HepG2 (cell line): Measurements from ENCODE around the gene GADD45GIP1. TPM values are rescaled to one million over a fixed set of nuclear protein-coding genes. Genes with fewer than 3 reads are reported as not detected.
A peak's percentile ranks its signal among the peaks of the same experiment; 100 is the strongest.

Experiments
- BORCS8-MEF2B ChIP-seq: sonication (generic); formaldehyde crosslinking; IDR thresholded peaks from 2 replicates; pipeline ENCODE4 v1.8.0; 2022; ENCODE audit warnings: mild to moderate bottlenecking, missing genetic modification reagents
- BRD4 ChIP-seq: sonication (generic); formaldehyde crosslinking; IDR thresholded peaks from 2 replicates; pipeline ENCODE4 v1.4.0; 2020; ENCODE audit warnings: missing genetic modification reagents
- CENPX ChIP-seq: sonication (generic); formaldehyde crosslinking; IDR thresholded peaks from 2 replicates; pipeline ENCODE4 v1.9.0; 2021; ENCODE audit warnings: mild to moderate bottlenecking, missing genetic modification reagents, moderate library complexity
- FOSL1 ChIP-seq: sonication (generic); formaldehyde crosslinking; IDR thresholded peaks from 2 replicates; pipeline ENCODE4 v1.9.0; 2021; ENCODE audit warnings: missing genetic modification reagents, borderline replicate concordance
- HOXA3 ChIP-seq: sonication (generic); formaldehyde crosslinking; IDR thresholded peaks from 2 replicates; pipeline ENCODE4 v1.5.0; 2020; ENCODE audit warnings: missing genetic modification reagents
- MLX ChIP-seq: IDR thresholded peaks from 2 replicates; pipeline ENCODE4 v1.6.1; 2016
- SOX5 ChIP-seq: IDR thresholded peaks from 2 replicates; pipeline ENCODE4 v1.6.1; 2016; ENCODE audit warnings: borderline replicate concordance
- SP5 ChIP-seq: IDR thresholded peaks from 2 replicates; pipeline ENCODE4 v1.6.1; 2016; ENCODE audit warnings: low read depth, borderline replicate concordance
- ZBED4 ChIP-seq: sonication (generic); formaldehyde crosslinking; IDR thresholded peaks from 2 replicates; pipeline ENCODE4 v1.4.0; 2020; ENCODE audit warnings: missing genetic modification reagents, borderline replicate concordance
- ZNF256 ChIP-seq: sonication (generic); formaldehyde crosslinking; conservative IDR thresholded peaks from 2 replicates; pipeline ENCODE4 v1.4.0; 2020; ENCODE audit warnings: missing genetic modification reagents
- ZNF33A ChIP-seq: sonication (generic); formaldehyde crosslinking; IDR thresholded peaks from 2 replicates; pipeline ENCODE4 v1.5.1; 2020; ENCODE audit warnings: missing genetic modification reagents, mild to moderate bottlenecking, moderate library complexity, borderline replicate concordance
- ZNF367 ChIP-seq: sonication (generic); formaldehyde crosslinking; IDR thresholded peaks from 2 replicates; pipeline ENCODE4 v1.4.0; 2020; ENCODE audit warnings: missing genetic modification reagents, borderline replicate concordance
- ZNF441 ChIP-seq: sonication (generic); formaldehyde crosslinking; IDR thresholded peaks from 2 replicates; pipeline ENCODE4 v1.7.0; 2021; ENCODE audit warnings: missing genetic modification reagents, borderline replicate concordance
- ZNF687 ChIP-seq: sonication (generic); formaldehyde crosslinking; IDR thresholded peaks from 2 replicates; pipeline ENCODE4 v1.5.1; 2020; ENCODE audit warnings: mild to moderate bottlenecking, missing genetic modification reagents, moderate library complexity
- ZNF776 ChIP-seq: sonication (generic); formaldehyde crosslinking; IDR thresholded peaks from 2 replicates; pipeline ENCODE4 v1.4.0; 2020; ENCODE audit warnings: mild to moderate bottlenecking, missing genetic modification reagents
- polyA plus RNA-seq, 8 experiments: library from polyadenylated mRNA; depleted of rRNA in 3 of 8; stranded (reverse) in 7 of 8; unstranded in 1 of 8; fragments of >200 nt; fragmentation: Illumina TruSeq in 4 of 8; extraction: Trizol in 4 of 8; gene quantifications; 2 replicates each; pipeline versions ENCODE4 v1.2.1 to v1.2.3, GENCODE V29; 2011 to 2016; ENCODE audit warnings: low read depth in 4 of 8, missing spikeins in 1 of 8, mixed read lengths in 1 of 8; ENCODE audit not compliant: insufficient read depth in 1 of 8
- total RNA-seq, 5 experiments: library from RNA; depleted of rRNA; stranded (reverse); fragments of >200 nt; fragmentation: Illumina TruSeq; extraction: Trizol; gene quantifications; 2 replicates each; pipeline ENCODE4 v1.2.3, GENCODE V29; 2016; ENCODE audit warnings: low read depth in 1 of 5
- TF ChIP-seq, protein P1 (sequence below): sonication (generic); formaldehyde crosslinking; IDR thresholded peaks from 2 replicates; pipeline ENCODE4 v1.4.0; 2020; ENCODE audit warnings: mild to moderate bottlenecking, missing genetic modification reagents

The GADD45GIP1 gene
- total and polyA plus RNA-seq, 2 of the 13 experiments (the other 11 are each of a cell fraction or from before 2014, with no cell fraction given) = 24.6 to 30.7 TPM

DNA sequence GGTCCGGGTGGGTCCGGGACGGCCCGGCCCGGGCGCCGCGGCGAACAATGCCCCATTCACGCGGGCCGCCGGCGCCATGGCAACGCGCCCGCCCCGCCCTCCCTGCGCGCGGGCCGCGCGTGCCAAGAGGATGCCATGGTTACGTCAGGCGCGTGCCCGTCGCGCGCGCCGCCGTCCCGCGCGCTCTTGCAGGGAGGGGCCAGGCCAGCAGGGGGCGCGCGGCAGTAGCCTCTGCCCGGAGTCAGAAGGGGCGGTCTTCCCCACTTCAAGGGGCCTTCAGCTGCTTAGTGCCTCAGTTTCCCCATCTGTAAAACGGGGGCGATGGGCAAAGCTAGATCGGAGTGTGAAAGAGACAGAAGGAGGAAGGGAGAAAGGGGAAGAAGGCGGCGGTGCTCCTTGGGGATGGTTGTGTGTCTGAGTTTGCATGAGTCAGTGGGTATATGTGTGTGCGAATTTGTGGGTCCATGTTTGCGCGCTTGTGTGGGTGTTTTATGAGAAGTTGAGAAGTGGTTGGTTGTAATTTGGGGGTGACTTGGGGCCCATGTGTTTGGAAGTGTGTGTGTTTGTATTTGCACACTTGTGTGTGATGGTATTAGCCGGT lies 26.6 kb upstream of the GADD45GIP1 start (continued):
- TF ChIP-seq, protein P1, sequence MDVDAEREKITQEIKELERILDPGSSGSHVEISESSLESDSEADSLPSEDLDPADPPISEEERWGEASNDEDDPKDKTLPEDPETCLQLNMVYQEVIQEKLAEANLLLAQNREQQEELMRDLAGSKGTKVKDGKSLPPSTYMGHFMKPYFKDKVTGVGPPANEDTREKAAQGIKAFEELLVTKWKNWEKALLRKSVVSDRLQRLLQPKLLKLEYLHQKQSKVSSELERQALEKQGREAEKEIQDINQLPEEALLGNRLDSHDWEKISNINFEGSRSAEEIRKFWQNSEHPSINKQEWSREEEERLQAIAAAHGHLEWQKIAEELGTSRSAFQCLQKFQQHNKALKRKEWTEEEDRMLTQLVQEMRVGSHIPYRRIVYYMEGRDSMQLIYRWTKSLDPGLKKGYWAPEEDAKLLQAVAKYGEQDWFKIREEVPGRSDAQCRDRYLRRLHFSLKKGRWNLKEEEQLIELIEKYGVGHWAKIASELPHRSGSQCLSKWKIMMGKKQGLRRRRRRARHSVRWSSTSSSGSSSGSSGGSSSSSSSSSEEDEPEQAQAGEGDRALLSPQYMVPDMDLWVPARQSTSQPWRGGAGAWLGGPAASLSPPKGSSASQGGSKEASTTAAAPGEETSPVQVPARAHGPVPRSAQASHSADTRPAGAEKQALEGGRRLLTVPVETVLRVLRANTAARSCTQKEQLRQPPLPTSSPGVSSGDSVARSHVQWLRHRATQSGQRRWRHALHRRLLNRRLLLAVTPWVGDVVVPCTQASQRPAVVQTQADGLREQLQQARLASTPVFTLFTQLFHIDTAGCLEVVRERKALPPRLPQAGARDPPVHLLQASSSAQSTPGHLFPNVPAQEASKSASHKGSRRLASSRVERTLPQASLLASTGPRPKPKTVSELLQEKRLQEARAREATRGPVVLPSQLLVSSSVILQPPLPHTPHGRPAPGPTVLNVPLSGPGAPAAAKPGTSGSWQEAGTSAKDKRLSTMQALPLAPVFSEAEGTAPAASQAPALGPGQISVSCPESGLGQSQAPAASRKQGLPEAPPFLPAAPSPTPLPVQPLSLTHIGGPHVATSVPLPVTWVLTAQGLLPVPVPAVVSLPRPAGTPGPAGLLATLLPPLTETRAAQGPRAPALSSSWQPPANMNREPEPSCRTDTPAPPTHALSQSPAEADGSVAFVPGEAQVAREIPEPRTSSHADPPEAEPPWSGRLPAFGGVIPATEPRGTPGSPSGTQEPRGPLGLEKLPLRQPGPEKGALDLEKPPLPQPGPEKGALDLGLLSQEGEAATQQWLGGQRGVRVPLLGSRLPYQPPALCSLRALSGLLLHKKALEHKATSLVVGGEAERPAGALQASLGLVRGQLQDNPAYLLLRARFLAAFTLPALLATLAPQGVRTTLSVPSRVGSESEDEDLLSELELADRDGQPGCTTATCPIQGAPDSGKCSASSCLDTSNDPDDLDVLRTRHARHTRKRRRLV = no peak
- peak; percentile 38; the same call in 1 of the 2 replicates for TF ChIP-seq SOX5 (CRISPR knock-in tag)
- TF ChIP-seq ZNF441 (CRISPR knock-in tag) = no peak
- no peak for TF ChIP-seq CENPX
- TF ChIP-seq SP5 (CRISPR knock-in tag) = peak; percentile 54; the same call in 1 of the 2 replicates
- TF ChIP-seq MLX (CRISPR knock-in tag) = peak; percentile 33; the same call in 1 of the 2 replicates
- peak; percentile 70; the same call in 1 of the 2 replicates for TF ChIP-seq HOXA3
- TF ChIP-seq FOSL1 (CRISPR knock-in tag) = no peak
- no peak for TF ChIP-seq ZNF33A (CRISPR knock-in tag)
- TF ChIP-seq BORCS8-MEF2B (CRISPR knock-in tag) = peak; percentile 67; the same call in 1 of the 2 replicates
- no peak for TF ChIP-seq ZNF256
- 0 out of 2 replicates have a peak, but pooled peaks have one; percentile 17 for TF ChIP-seq BRD4 (CRISPR knock-in tag)
- peak; percentile 76 for TF ChIP-seq ZNF687
- TF ChIP-seq ZNF367 = no peak
- TF ChIP-seq ZNF776 (CRISPR knock-in tag) = no peak
- no peak; the same call in 1 of the 2 replicates for TF ChIP-seq ZBED4
